ENCODE measurements around the gene ACSL6.

ACSL6 gene

GRCh38 chr5:132019337-132019736 is 7.9 kb upstream of the ACSL6 start:
- Histone ChIP-seq H3K4me1 (ENCODE audit: control insufficient read depth, low read length) (peaks cover 14% of the 10 kb centered on the region), H3K36me3 (ENCODE audit: control insufficient read depth, low read length) (no peaks in the 10 kb centered on the region), H3K4me2 (ENCODE audit: low read length) (no peak overlapping the region), H3K79me2 (ENCODE audit: control insufficient read depth, low read length) (no peaks in the 10 kb centered on the region), H3F3A (ENCODE audit: control insufficient read depth, insufficient read depth) (no peaks in the 10 kb centered on the region), H3K9me3 (ENCODE audit: control insufficient read depth, insufficient read depth, low read length) (no peaks in the 10 kb centered on the region), H3K27me3 (ENCODE audit: control insufficient read depth, low read length) (peaks cover 32% of the 10 kb centered on the region), H3K4me3 (ENCODE audit: low read length) (no peak overlapping the region), H4K20me1 (ENCODE audit: control insufficient read depth, insufficient read depth, low read depth, low read length) (no peaks in the 10 kb centered on the region), H3K9me2 (replicated peaks; ENCODE audit: control insufficient read depth, low read length) (no peaks in the 10 kb centered on the region), H3K27ac (ENCODE audit: low read depth, low read length) (no peak overlapping the region)
- TF ChIP-seq CTCF (IDR thresholded peaks at IDR 0.05; ENCODE audit: low read depth, low read length, poor library complexity, severe bottlenecking): no peak

- Histone ChIP-seq H3K36me3 (ENCODE audit: control insufficient read depth, low read length) (no peaks in the 10 kb centered on the region), H3K4me1 (ENCODE audit: control insufficient read depth, low read length) (peaks cover 14% of the 10 kb centered on the region), H3K27ac (ENCODE audit: low read depth, low read length) (no peak overlapping the region), H3F3A (ENCODE audit: control insufficient read depth, insufficient read depth) (no peaks in the 10 kb centered on the region), H3K27me3 (ENCODE audit: control insufficient read depth, low read length) (peaks cover 38% of the 10 kb centered on the region), H3K4me2 (ENCODE audit: low read length) (no peak overlapping the region), H3K9me2 (replicated peaks; ENCODE audit: control insufficient read depth, low read length) (no peaks in the 10 kb centered on the region), H3K9me3 (ENCODE audit: control insufficient read depth, insufficient read depth, low read length) (no peaks in the 10 kb centered on the region), H3K4me3 (ENCODE audit: low read length) (no peak overlapping the region), H3K79me2 (ENCODE audit: control insufficient read depth, low read length) (no peaks in the 10 kb centered on the region), H4K20me1 (ENCODE audit: control insufficient read depth, insufficient read depth, low read depth, low read length) (no peaks in the 10 kb centered on the region)
- TF ChIP-seq CTCF (IDR thresholded peaks at IDR 0.05; ENCODE audit: low read depth, low read length, poor library complexity, severe bottlenecking) (no peak), EZH2phosphoT487 (IDR thresholded peaks at IDR 0.05; ENCODE audit: borderline replicate concordance, low read length) (no peak)
Measured at GRCh38 chr5:132017738-132018625, 6.5 kb upstream of the ACSL6 start.

GRCh38 chr5:132017316-132017715 is 5.9 kb upstream of the ACSL6 start:
- no peaks in the 10 kb centered on the region for H3K9me3 ChIP-seq (ENCODE audit: control insufficient read depth, insufficient read depth, low read length)
- TF ChIP-seq CTCF (IDR thresholded peaks at IDR 0.05; ENCODE audit: low read depth, low read length, poor library complexity, severe bottlenecking): no peak
- no peak for TF ChIP-seq EZH2phosphoT487 (IDR thresholded peaks at IDR 0.05; ENCODE audit: borderline replicate concordance, low read length)
- H3K36me3 ChIP-seq (ENCODE audit: control insufficient read depth, low read length): no peaks in the 10 kb centered on the region
- H3K27ac ChIP-seq (ENCODE audit: low read depth, low read length): no peak overlapping the region
- peaks cover 14% of the 10 kb centered on the region for H3K4me1 ChIP-seq (ENCODE audit: control insufficient read depth, low read length)
- no peaks in the 10 kb centered on the region for H3K9me2 ChIP-seq (replicated peaks; ENCODE audit: control insufficient read depth, low read length)
- H4K20me1 ChIP-seq (ENCODE audit: control insufficient read depth, insufficient read depth, low read depth, low read length): no peaks in the 10 kb centered on the region
- H3K27me3 ChIP-seq (ENCODE audit: control insufficient read depth, low read length): peaks cover 45% of the 10 kb centered on the region
- H3K4me2 ChIP-seq (ENCODE audit: low read length): no peak overlapping the region
- H3F3A ChIP-seq (ENCODE audit: control insufficient read depth, insufficient read depth): no peaks in the 10 kb centered on the region
- H3K79me2 ChIP-seq (ENCODE audit: control insufficient read depth, low read length): no peaks in the 10 kb centered on the region
- H3K4me3 ChIP-seq (ENCODE audit: low read length): no peak overlapping the region
